BLaER1 treated with 17β-estradiol and CSF1 and Interleukin-3, amounts not matched to agents 10 nM and 100 nM (cell line): ENCODE results near the gene TKT.

Experiments used
- H3K27ac ChIP-seq, 11 experiments: shearing (Covaris generic); formaldehyde crosslinking; 2 replicates each; pipeline ENCODE4 v1.8.1; 2022
- H3K27me3 ChIP-seq, 11 experiments: shearing (Covaris generic); formaldehyde crosslinking; 2 replicates each; pipeline ENCODE4 v1.8.1; 2022
- H3K36me3 ChIP-seq, 11 experiments: shearing (Covaris generic); formaldehyde crosslinking; 2 replicates each; pipeline ENCODE4 v1.8.1; 2022
- H3K4me1 ChIP-seq, 10 experiments: shearing (Covaris generic); formaldehyde crosslinking; 2 replicates each; pipeline ENCODE4 v1.8.1; 2022
- H3K4me2 ChIP-seq, 11 experiments: shearing (Covaris generic); formaldehyde crosslinking; 2 replicates each; pipeline ENCODE4 v1.8.1; 2022
- H3K4me3 ChIP-seq, 10 experiments: shearing (Covaris generic); formaldehyde crosslinking; 2 replicates each; pipeline ENCODE4 v1.8.1; 2022
- H3K9ac ChIP-seq, 11 experiments: shearing (Covaris generic); formaldehyde crosslinking; 2 replicates each; pipeline ENCODE4 v1.8.1; 2022
- H3K9me3 ChIP-seq, 11 experiments: shearing (Covaris generic); formaldehyde crosslinking; replicated peaks in 1 of 11; 2 replicates each; pipeline ENCODE4 v1.8.1; 2022
- H4K20me1 ChIP-seq, 11 experiments: shearing (Covaris generic); formaldehyde crosslinking; 2 replicates each; pipeline ENCODE4 v1.8.1; 2022
- Cebpa-rat ChIP-seq, 11 experiments: shearing (Covaris generic); IDR thresholded peaks; 2 replicates each; pipeline ENCODE4 v1.8.1; 2022

Gene TKT

DNA sequence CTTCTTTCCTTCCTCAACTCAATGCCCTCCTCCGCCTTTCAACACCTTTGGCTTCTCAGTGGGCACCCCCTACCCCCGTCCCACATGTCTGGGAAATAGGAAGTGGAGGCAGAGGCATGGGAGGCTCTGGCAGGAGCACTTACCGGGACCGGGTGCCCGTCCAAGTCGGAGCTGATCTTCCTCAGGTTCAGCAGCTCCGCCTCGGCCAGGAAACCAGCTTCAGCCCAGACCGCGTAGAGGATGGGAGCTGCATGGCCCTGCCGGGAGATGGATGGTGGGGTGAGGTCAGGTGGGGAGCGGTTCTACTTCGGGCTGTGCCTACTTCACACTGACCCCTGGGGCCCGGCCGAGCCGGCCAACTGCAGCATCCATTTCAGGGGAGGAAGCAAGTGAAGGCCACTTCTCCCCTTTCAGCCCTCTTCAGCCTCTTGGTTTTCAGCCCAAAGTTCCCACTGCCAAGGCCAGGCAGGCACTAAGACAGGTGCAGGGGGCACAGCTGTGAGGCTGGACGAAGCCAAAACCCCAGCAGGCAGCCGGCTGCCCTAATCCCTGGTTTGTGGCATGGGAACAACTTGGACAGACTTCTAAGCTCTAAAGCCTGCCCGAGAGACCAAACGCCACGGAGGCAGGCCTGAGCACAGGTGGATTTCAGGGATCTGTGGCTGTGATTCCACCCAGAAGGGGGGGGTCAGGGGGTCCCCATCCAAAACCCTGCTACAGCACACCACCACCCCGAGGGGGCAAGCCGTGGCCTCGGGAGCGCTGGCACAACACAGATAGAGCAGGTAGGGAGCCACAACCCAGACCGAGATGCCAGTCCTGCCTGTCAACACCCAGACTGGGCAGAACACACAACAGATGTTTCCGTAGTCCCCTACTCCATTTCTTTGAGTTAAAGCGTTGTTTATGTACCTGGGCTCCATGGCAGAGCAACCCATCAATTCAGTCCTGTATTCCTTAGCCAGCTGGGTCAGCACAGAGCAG, 14.5 kb downstream of the TKT start:
- Histone ChIP-seq H3K4me1 (peaks cover 16 to 82% (median 37%) of the 10 kb centered on the region in 10 experiments), H3K27me3 (no peaks in the 10 kb centered on the region), H3K36me3 (peaks cover 90 to 100% (median 99%) of the 10 kb centered on the region in 11 experiments), H3K9ac (peak overlapping the region in 2 of 11 experiments; percentile 5 to 55; a peak in 2 of 22 replicates), H3K27ac (peak overlapping the region in 3 of 11 experiments; percentile 16 to 30 (median 17); a peak in 1 of 22 replicates), H3K4me3 (no peak overlapping the region), H4K20me1 (peaks cover 83 to 100% (median 95%) of the 10 kb centered on the region in 11 experiments), H3K4me2 (no peak overlapping the region), H3K9me3 (peaks cover 6 to 10% (median 9%) of the 10 kb centered on the region in 11 experiments; a peak in 19 of 22 replicates)
- no peak for TF ChIP-seq Cebpa-rat (IDR thresholded peaks at IDR 0.05)

GRCh38 chr3:53239800-53240199, 16.0 kb downstream of the TKT start:
- Histone ChIP-seq H3K27ac (peak overlapping the region in 3 of 11 experiments; percentile 13 to 36 (median 23); a peak in 4 of 22 replicates), H4K20me1 (peaks cover 73 to 99% (median 92%) of the 10 kb centered on the region in 11 experiments), H3K4me1 (peaks cover 16 to 94% (median 39%) of the 10 kb centered on the region in 10 experiments), H3K4me2 (no peak overlapping the region; a peak in 1 of 22 replicates), H3K9ac (peak overlapping the region in 3 of 11 experiments; percentile 11 to 55 (median 25); a peak in 3 of 22 replicates), H3K4me3 (no peak overlapping the region), H3K27me3 (no peaks in the 10 kb centered on the region), H3K9me3 (no peaks in the 10 kb centered on the region), H3K36me3 (peaks cover 91 to 100% (median 98%) of the 10 kb centered on the region in 11 experiments)
- TF ChIP-seq Cebpa-rat (IDR thresholded peaks at IDR 0.05), result no peak

DNA sequence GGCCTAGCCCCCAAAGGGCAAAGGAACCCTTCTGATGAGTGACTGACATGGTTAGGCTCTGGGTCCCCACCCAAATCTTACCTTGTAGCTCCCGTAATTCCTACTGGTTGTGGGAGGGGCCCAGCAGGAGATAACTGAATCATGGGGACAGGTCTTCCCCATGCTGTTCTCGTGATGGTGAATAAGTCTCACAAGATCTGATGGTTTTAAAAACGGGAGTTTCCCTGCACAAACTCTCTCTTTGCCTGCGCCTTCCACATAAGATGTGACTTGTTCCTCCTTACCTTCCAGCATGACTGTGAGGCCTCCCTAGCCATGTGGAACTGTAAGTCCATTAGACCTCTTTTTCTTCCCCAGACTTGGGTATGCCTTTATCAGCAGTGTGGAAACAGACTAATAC, 16.9 kb downstream of the TKT start:
- no peak for TF ChIP-seq Cebpa-rat (IDR thresholded peaks at IDR 0.05)
- H3K4me3 ChIP-seq, result no peak overlapping the region
- H4K20me1 ChIP-seq, result peaks cover 70 to 99% (median 92%) of the 10 kb centered on the region in 11 experiments
- peak overlapping the region in 1 of 11 experiments; percentile 31; a peak in 1 of 22 replicates for H3K9ac ChIP-seq
- H3K4me2 ChIP-seq, result 0 out of 22 replicates have a peak overlapping the region, but pooled peaks of 1 of the 11 experiments have one; percentile 16
- H3K36me3 ChIP-seq, result peaks cover 92 to 100% (median 98%) of the 10 kb centered on the region in 11 experiments
- no peaks in the 10 kb centered on the region for H3K27me3 ChIP-seq
- H3K4me1 ChIP-seq, result peaks cover 7 to 91% (median 29%) of the 10 kb centered on the region in 10 experiments
- no peaks in the 10 kb centered on the region for H3K9me3 ChIP-seq
- H3K27ac ChIP-seq, result no peak overlapping the region; a peak in 2 of 22 replicates

GRCh38 chr3:53238051-53238850, 17.6 kb downstream of the TKT start:
- Histone ChIP-seq H3K9ac (peak overlapping the region in 2 of 11 experiments; percentile 3 to 31; a peak in 2 of 22 replicates), H3K27ac (peak overlapping the region in 2 of 11 experiments; percentile 26 to 46; a peak in 5 of 22 replicates), H3K36me3 (peaks cover 93 to 100% (median 98%) of the 10 kb centered on the region in 11 experiments), H3K4me1 (peaks cover under 1 to 85% (median 25%) of the 10 kb centered on the region in 10 experiments; a peak in 18 of 20 replicates), H3K9me3 (no peaks in the 10 kb centered on the region), H4K20me1 (peaks cover 68 to 99% (median 92%) of the 10 kb centered on the region in 11 experiments), H3K4me3 (no peak overlapping the region), H3K4me2 (0 out of 22 replicates have a peak overlapping the region, but pooled peaks of 1 of the 11 experiments have one; percentile 16), H3K27me3 (no peaks in the 10 kb centered on the region)
- no peak for TF ChIP-seq Cebpa-rat (IDR thresholded peaks at IDR 0.05)

DNA sequence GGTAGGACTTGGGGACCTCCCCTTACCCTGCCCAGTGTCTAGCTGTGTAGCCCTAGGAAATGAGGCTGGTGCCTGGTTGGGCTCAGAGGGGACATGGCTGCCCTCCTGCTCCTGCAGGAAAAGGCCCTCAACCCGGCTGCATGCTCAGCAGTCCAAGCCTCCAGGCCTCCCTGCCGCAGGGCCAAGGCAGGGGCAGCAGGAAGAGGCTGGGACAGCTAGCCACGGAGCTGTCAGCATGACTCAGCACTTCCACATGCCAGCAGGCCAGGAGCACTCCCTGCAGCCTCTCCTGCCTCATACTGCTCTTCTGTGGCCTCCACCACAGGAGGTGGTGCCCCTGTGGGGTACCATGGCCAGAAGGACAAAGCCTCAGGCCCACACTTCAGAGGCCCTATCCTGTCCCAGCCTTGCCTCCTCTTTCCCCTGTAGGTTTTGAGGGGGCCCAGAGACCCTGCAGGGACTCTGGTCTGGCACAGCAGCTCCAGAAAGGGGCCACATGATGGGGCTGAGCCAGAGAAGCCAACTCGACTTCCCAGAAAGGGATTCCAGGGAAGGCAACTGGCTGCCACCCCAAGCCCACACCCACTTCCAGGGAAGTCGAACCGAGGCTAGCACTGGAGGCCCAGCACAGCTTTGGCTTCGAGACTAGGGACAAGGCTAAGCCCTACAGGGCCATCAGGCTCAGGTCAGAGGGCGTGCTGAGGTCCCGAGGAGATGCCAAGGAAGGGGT, 19.5 kb downstream of the TKT start:
- Histone ChIP-seq H3K9ac (peak overlapping the region; percentile 34 to 66 (median 55); a peak in 20 of 22 replicates), H3K4me2 (peak overlapping the region in 9 of 11 experiments; percentile 8 to 82 (median 73); a peak in 14 of 22 replicates), H3K36me3 (peaks cover 96 to 100% (median 98%) of the 10 kb centered on the region in 11 experiments), H3K9me3 (no peaks in the 10 kb centered on the region), H3K27me3 (no peaks in the 10 kb centered on the region), H3K4me3 (no peak overlapping the region), H4K20me1 (peaks cover 57 to 99% (median 92%) of the 10 kb centered on the region in 11 experiments), H3K4me1 (peaks cover 0 to 69% (median 25%) of the 10 kb centered on the region in 10 experiments; a peak in 16 of 20 replicates), H3K27ac (peak overlapping the region; percentile 47 to 82 (median 70); a peak in 20 of 22 replicates)
- no peak for TF ChIP-seq Cebpa-rat (IDR thresholded peaks at IDR 0.05)

DNA sequence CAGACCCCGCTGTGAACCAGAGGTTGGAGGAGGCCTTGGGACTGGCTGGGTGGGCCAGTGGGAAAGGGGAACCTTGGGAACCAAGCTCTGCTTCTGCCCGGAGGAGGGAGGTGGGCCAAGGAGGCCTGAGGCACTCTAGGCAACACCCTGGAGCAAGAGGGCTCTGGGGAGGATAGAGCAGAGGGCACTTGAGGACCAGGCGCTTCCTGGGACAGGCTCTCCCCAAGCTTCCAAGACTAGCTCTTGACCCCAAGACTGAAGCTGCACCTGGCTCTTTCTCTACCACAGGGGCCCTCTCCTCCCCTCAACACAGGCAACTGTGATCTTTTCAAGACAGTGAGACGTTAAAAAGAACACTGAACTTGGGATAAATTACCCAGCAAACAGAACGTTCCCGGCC, 20.3 kb downstream of the TKT start:
- no peak for TF ChIP-seq Cebpa-rat (IDR thresholded peaks at IDR 0.05)
- H3K4me2 ChIP-seq, result peak overlapping the region in 2 of 11 experiments; percentile 78 to 79; a peak in 4 of 22 replicates
- no peaks in the 10 kb centered on the region for H3K9me3 ChIP-seq
- peak overlapping the region in 9 of 11 experiments; percentile 53 to 82 (median 73); a peak in 18 of 22 replicates for H3K27ac ChIP-seq
- H3K4me1 ChIP-seq, result peaks cover 0 to 62% (median 25%) of the 10 kb centered on the region in 10 experiments; a peak in 16 of 20 replicates
- H4K20me1 ChIP-seq, result peaks cover 50 to 99% (median 92%) of the 10 kb centered on the region in 11 experiments; a peak in 21 of 22 replicates
- H3K9ac ChIP-seq, result peak overlapping the region in 5 of 11 experiments; percentile 48 to 66 (median 57); a peak in 8 of 22 replicates
- no peaks in the 10 kb centered on the region for H3K27me3 ChIP-seq
- peaks cover 96 to 100% (median 98%) of the 10 kb centered on the region in 11 experiments for H3K36me3 ChIP-seq
- no peak overlapping the region for H3K4me3 ChIP-seq

DNA sequence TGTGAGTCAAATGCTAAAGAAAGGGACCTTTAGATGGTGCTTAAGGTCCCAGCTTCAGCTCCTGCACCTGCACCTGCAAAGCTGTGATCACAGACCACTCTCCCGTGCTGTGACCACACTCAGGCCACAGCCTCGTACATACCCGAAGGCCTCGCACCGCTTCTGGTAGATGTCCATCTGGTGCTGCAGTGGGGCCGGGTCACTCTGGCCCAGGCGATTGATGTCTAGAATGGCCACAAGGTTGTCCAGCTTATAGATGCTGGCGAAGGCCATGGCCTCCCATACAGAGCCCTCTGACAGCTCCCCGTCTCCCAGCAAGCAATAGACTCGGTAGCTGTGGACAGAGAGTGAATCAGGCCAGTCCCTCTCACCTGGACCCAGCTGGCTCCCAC, 21.0 kb downstream of the TKT start:
- H3K36me3 ChIP-seq, result peaks cover 96 to 100% (median 98%) of the 10 kb centered on the region in 11 experiments
- H3K27me3 ChIP-seq, result no peaks in the 10 kb centered on the region
- no peak overlapping the region for H3K4me3 ChIP-seq
- H3K4me2 ChIP-seq, result no peak overlapping the region
- H3K4me1 ChIP-seq, result peaks cover 0 to 55% (median 25%) of the 10 kb centered on the region in 10 experiments; a peak in 16 of 20 replicates
- TF ChIP-seq Cebpa-rat (IDR thresholded peaks at IDR 0.05), result no peak
- peak overlapping the region in 3 of 11 experiments; percentile 7 to 38 (median 20); a peak in 2 of 22 replicates for H3K27ac ChIP-seq
- peaks cover 43 to 99% (median 92%) of the 10 kb centered on the region in 11 experiments; a peak in 21 of 22 replicates for H4K20me1 ChIP-seq
- H3K9ac ChIP-seq, result no peak overlapping the region
- H3K9me3 ChIP-seq, result no peaks in the 10 kb centered on the region
